Fibroblast of lung (primary cell): ENCODE measurements around the gene CD48. TPM values are rescaled to one million over a fixed set of nuclear protein-coding genes. Genes with fewer than 3 reads are reported as not detected.
"Not testable (repeated sequence)": the region's sequence is repeated elsewhere in the genome, so short reads cannot be mapped to it uniquely, and the experiment has no call there.

Experiments
- DNase-seq, 2 donors: peaks; one replicate each; pipeline versions ENCODE4 v3.0.0 to v3.0.0-alpha.2; 2010; ENCODE audit warnings: low read depth in 2 of 2
- H2AFZ ChIP-seq: 2 replicates; pipeline ENCODE4 v1.5.1; 2012; ENCODE audit warnings: low read length, control low read depth, inconsistent platforms
- H3K27ac ChIP-seq: 2 replicates; pipeline ENCODE4 v1.5.1; 2011; ENCODE audit warnings: low read length, control low read depth; ENCODE audit not compliant: insufficient read depth
- H3K27me3 ChIP-seq: 2 replicates; pipeline ENCODE4 v1.5.1; 2011; ENCODE audit warnings: mild to moderate bottlenecking, low read length; ENCODE audit not compliant: control insufficient read depth, insufficient read depth
- H3K36me3 ChIP-seq: 2 replicates; pipeline ENCODE4 v1.5.1; 2011; ENCODE audit warnings: low read length; ENCODE audit not compliant: control insufficient read depth, insufficient read depth
- H3K4me1 ChIP-seq: 2 replicates; pipeline ENCODE4 v1.5.1; 2011; ENCODE audit warnings: low read length; ENCODE audit not compliant: control insufficient read depth, insufficient read depth; ENCODE audit errors: extremely low read depth
- H3K4me2 ChIP-seq: 2 replicates; pipeline ENCODE4 v1.5.1; 2011; ENCODE audit warnings: low read length, control low read depth; ENCODE audit not compliant: insufficient read depth; ENCODE audit errors: extremely low read depth
- H3K4me3 ChIP-seq, 4 experiments: fragments of 200-600 bp in 1 of 4; sonication (generic) in 1 of 4; replicated peaks in 1 of 4; 2 replicates each; pipeline ENCODE4 v1.5.1; 2011 to 2016; ENCODE audit warnings: low read length in 4 of 4, low read depth in 3 of 4, mild to moderate bottlenecking in 3 of 4, control low read depth in 2 of 4, inconsistent platforms in 1 of 4, mixed read lengths in 1 of 4; ENCODE audit not compliant: insufficient read depth in 1 of 4; ENCODE audit errors: control extremely low read depth in 1 of 4
- H3K79me2 ChIP-seq: 2 replicates; pipeline ENCODE4 v1.5.1; 2012; ENCODE audit warnings: mild to moderate bottlenecking, low read length, inconsistent platforms; ENCODE audit not compliant: control insufficient read depth, insufficient read depth
- H3K9ac ChIP-seq: 2 replicates; pipeline ENCODE4 v1.5.1; 2011; ENCODE audit warnings: mild to moderate bottlenecking, low read length, control low read depth; ENCODE audit not compliant: insufficient read depth
- H3K9me3 ChIP-seq: 2 replicates; pipeline ENCODE4 v1.5.1; 2012; ENCODE audit warnings: low read depth, low read length; ENCODE audit not compliant: control insufficient read depth, insufficient read depth
- H4K20me1 ChIP-seq: 2 replicates; pipeline ENCODE4 v1.5.1; 2011; ENCODE audit warnings: low read length; ENCODE audit not compliant: control insufficient read depth, insufficient read depth; ENCODE audit errors: extremely low read depth
- CTCF ChIP-seq, 2 donors: IDR thresholded peaks in 1 of 2; conservative IDR thresholded peaks in 1 of 2; 1 replicate in 1 of 2; 2 replicates in 1 of 2; pipeline ENCODE4 v1.5.1; 2011 to 2012; ENCODE audit warnings: low read length in 2 of 2, control low read depth in 1 of 2, inconsistent platforms in 1 of 2, low read depth in 1 of 2, mild to moderate bottlenecking in 1 of 2
- EZH2 ChIP-seq: IDR thresholded peaks from 2 replicates; pipeline ENCODE4 v1.5.1; 2012; ENCODE audit warnings: low read length, control low read depth, mild to moderate bottlenecking; ENCODE audit errors: missing control alignments
- polyA plus RNA-seq, 2 donors: library from polyadenylated mRNA; depleted of rRNA in 1 of 2; stranded (reverse) in 1 of 2; unstranded in 1 of 2; fragments of >200 nt; gene quantifications; 2 replicates each; pipeline ENCODE4 v1.2.1, GENCODE V29; 2011 to 2012; ENCODE audit warnings: missing spikeins in 1 of 2
- total RNA-seq: library from RNA; depleted of rRNA; stranded (reverse); fragments of >200 nt; gene quantifications from 2 replicates; pipeline ENCODE4 v1.2.1, GENCODE V29; 2014

The CD48 gene
- total and polyA plus RNA-seq, 2 donors (not counting 1 experiment from before 2014, with no cell fraction given): not detected

GRCh38 chr1:160731990-160732389, 20.4 kb upstream of the CD48 start:
- H3K79me2 ChIP-seq: no peaks in the 10 kb centered on the region
- H3K27me3 ChIP-seq: no peaks in the 10 kb centered on the region
- no peak overlapping the region for H3K9ac ChIP-seq
- no peaks in the 10 kb centered on the region for H3K9me3 ChIP-seq
- no peaks in the 10 kb centered on the region for H4K20me1 ChIP-seq
- no peak for DNase-seq
- no peak overlapping the region for H2AFZ ChIP-seq
- TF ChIP-seq CTCF (conservative IDR thresholded peaks at IDR 0.05 in 1 of 2, IDR thresholded peaks at IDR 0.05 in 1 of 2; ENCODE audit: low read depth in 1 of 2, low read length in 2 of 2): no peak
- H3K27ac ChIP-seq: no peak overlapping the region
- no peak overlapping the region for H3K4me2 ChIP-seq
- H3K36me3 ChIP-seq: no peaks in the 10 kb centered on the region
- no peaks in the 10 kb centered on the region for H3K4me1 ChIP-seq
- H3K4me3 ChIP-seq: no peak overlapping the region

- H3K79me2 ChIP-seq, DNase-seq, H3K9me3 ChIP-seq, H3K4me1 ChIP-seq, H4K20me1 ChIP-seq, H3K27me3 ChIP-seq, H3K27ac ChIP-seq, H3K36me3 ChIP-seq, H2AFZ ChIP-seq, H3K4me2 ChIP-seq, H3K4me3 ChIP-seq, H3K9ac ChIP-seq: not testable (repeated sequence)
Measured at GRCh38 chr1:160731564-160731963, 19.9 kb upstream of the CD48 start.

- Histone ChIP-seq H3K9ac (no peak overlapping the region), H3K36me3 (no peaks in the 10 kb centered on the region), H2AFZ (no peak overlapping the region), H4K20me1 (no peaks in the 10 kb centered on the region), H3K27me3 (no peaks in the 10 kb centered on the region), H3K4me3 (no peak overlapping the region), H3K27ac (no peak overlapping the region), H3K4me1 (no peaks in the 10 kb centered on the region), H3K4me2 (no peak overlapping the region), H3K9me3 (no peaks in the 10 kb centered on the region), H3K79me2 (no peaks in the 10 kb centered on the region)
- TF ChIP-seq CTCF (conservative IDR thresholded peaks at IDR 0.05 in 1 of 2, IDR thresholded peaks at IDR 0.05 in 1 of 2; ENCODE audit: low read depth in 1 of 2, low read length in 2 of 2) (no peak), EZH2 (no peak)
- DNase-seq: no peak
Measured at GRCh38 chr1:160727316-160727640, 15.7 kb upstream of the CD48 start.
